Measurements from ENCODE around the gene SUFU. TPM values are rescaled to one million over a fixed set of nuclear protein-coding genes. Genes with fewer than 3 reads are reported as not detected.

SUFU gene
- total and polyA plus RNA-seq, 2 of the 4 experiments (the other 2 are of a cell fraction) = 2.2 to 11.0 TPM

DNA sequence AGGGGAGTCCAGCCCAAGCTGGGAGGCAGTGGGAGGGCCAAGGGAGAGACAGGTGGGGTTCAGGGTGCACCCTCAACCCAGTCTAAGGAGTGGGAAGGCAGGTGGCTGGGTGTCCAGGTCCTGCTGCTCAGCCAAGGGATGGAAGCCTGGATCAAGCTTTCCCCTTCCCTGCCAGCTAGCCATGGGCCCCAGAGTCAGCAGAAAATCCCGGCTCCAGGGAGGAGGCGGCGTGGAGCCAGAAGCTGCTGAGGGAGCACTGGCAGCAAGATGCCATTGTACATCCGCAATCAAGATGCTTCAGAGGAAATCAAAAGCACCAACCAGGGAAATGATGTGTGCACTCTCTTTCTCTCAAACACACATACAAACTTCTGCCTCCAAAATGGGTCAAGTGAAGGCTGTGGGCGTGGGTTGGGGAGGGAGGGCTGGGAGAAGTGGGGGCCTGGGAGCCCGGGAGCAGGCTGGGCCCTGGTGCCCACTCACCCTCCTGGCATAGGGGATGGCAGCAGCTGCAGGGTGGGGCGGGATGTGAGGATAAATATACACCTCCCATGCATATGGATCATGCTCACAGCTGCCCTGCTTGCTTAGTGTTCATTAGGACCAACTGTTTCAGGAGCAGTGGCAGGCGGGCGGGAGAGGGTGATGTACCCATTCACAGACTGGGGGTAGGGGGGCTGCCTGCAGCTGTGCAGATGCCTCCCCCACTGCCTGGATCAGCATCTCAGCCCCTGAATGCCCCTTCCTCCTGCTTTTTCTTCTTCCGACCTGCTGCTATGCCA lies 164.7 kb downstream of the SUFU start:
- Histone ChIP-seq H2BK15ac (ENCODE audit: low read depth, low read length) (no peak overlapping the region), H4K20me1 (ENCODE audit: insufficient read depth, low read length) (no peaks in the 10 kb centered on the region), H3K9ac (ENCODE audit: low read depth, low read length) (no peak overlapping the region), H3K23ac (ENCODE audit: low read depth, low read length) (no peak overlapping the region), H2BK20ac (ENCODE audit: low read depth, low read length) (no peak overlapping the region), H3K18ac (ENCODE audit: low read depth, low read length) (no peak overlapping the region), H3K9me3 (ENCODE audit: control insufficient read depth, insufficient read depth, low read length) (no peaks in the 10 kb centered on the region), H3K27ac (ENCODE audit: insufficient read depth, low read length) (no peak overlapping the region), H2AK9ac (replicated peaks; ENCODE audit: low read depth, low read length, poor library complexity) (peak overlapping the region; percentile 79), H3K27me3 (ENCODE audit: control insufficient read depth, insufficient read depth, low read length) (no peaks in the 10 kb centered on the region), H4K5ac (ENCODE audit: low read depth, low read length) (no peak overlapping the region), H3K9me1 (ENCODE audit: insufficient read depth, low read length) (peaks cover 11% of the 10 kb centered on the region), H2BK120ac (ENCODE audit: low read depth, low read length) (no peak overlapping the region), H3K4me2 (ENCODE audit: low read depth, low read length) (no peak overlapping the region), H4K8ac (ENCODE audit: low read depth in 2 of 2, low read length in 2 of 2) (no peak overlapping the region; a peak in 1 of 4 replicates), H3K36me3 (ENCODE audit: control insufficient read depth, insufficient read depth, low read length) (no peaks in the 10 kb centered on the region), H3K4me3 (ENCODE audit: insufficient read depth, low read depth, low read length) (no peak overlapping the region), H3K79me1 (ENCODE audit: low read depth in 1 of 2, low read length in 2 of 2) (peaks cover 0 to 8% of the 10 kb centered on the region in 2 experiments; a peak in 2 of 4 replicates), H3K4ac (ENCODE audit: low read depth, low read length) (peak overlapping the region; percentile 48), H4K91ac (ENCODE audit: insufficient read depth, low read depth, low read length) (peak overlapping the region; percentile 33; the same call in 1 of the 2 replicates), H3K14ac (replicated peaks; ENCODE audit: low read depth, low read length) (no peak overlapping the region), H2BK5ac (ENCODE audit: low read depth, low read length, poor library complexity, severe bottlenecking) (no peak overlapping the region), H3K4me1 (ENCODE audit: control insufficient read depth, insufficient read depth, low read length) (peaks cover 16% of the 10 kb centered on the region), H3K56ac (ENCODE audit: extremely low read depth, insufficient read depth, low read length) (no peak overlapping the region), H2AK5ac (ENCODE audit: low read depth, low read length) (0 out of 2 replicates have a peak overlapping the region, but pooled peaks have one; percentile 49), H2AFZ (replicated peaks; ENCODE audit: low read length, poor library complexity) (no peak overlapping the region)
- WGBS, 2 experiments (ENCODE audit: extremely low coverage in 2 of 2, insufficient read length in 1 of 2) = 83% methylated on average over 3 of the region's 10 CpGs; no CpG with 5 or more reads in 1 of the 2 experiments
- ChIA-PET CTCF (interaction anchor here (0.9 kb wide), 1 partner anchor 10 kb away, joined by 3 read pairs; no protein-coding TSS in a partner anchor), POLR2A (ENCODE audit: unreplicated experiment) (no interaction called here)
- dilution Hi-C loops (cut with HindIII; ENCODE audit: low sequenced_read_pairs, unreplicated experiment) (no loop called here), intact Hi-C loops (cut with micrococcal nuclease) (no loop called here), in situ Hi-C loops (cut with MboI; ENCODE audit: low sequenced_read_pairs) (no loop called here)
- TF ChIP-seq NFE2L2 (IDR thresholded peaks at IDR 0.05; ENCODE audit: low read depth, low read length) = no peak
- no TSS peak for BruUV-seq (replicated peaks)
- ATAC-seq (ENCODE audit: low read depth) = no peak
- no peak for DNase-seq

Data from IMR-90 (cell line).